GM19043 (cell line): ENCODE measurements around the gene GPR26.

ENCODE experiments used
- ATAC-seq: cut with Tn5 transposase; IDR thresholded peaks from one replicate; pipeline ENCODE4 v1.9.1; 2021; ENCODE audit warnings: low read depth; ENCODE audit not compliant: unreplicated experiment

GPR26 gene

GRCh38 chr10:123645016-123645415 lies 21.1 kb upstream of the GPR26 start:
- ATAC-seq: no peak

GRCh38 chr10:123645615-123646014 lies 20.5 kb upstream of the GPR26 start:
- no peak for ATAC-seq

- no peak for ATAC-seq
These were observed 17.6 kb upstream of the GPR26 start for GRCh38 chr10:123648595-123648994.

GRCh38 chr10:123649676-123650075 lies 16.5 kb upstream of the GPR26 start:
- no peak for ATAC-seq

GRCh38 chr10:123651421-123652047 lies 14.6 kb upstream of the GPR26 start:
- ATAC-seq: no peak

GRCh38 chr10:123655751-123656150 lies 10.4 kb upstream of the GPR26 start:
- no peak for ATAC-seq

GRCh38 chr10:123663522-123663921 lies 2.6 kb upstream of the GPR26 start:
- no peak for ATAC-seq

- ATAC-seq: no peak
These were observed 466 bp upstream of the GPR26 start for GRCh38 chr10:123665491-123666286.

- ATAC-seq: no peak
These were observed 3.7 kb downstream of the GPR26 start for GRCh38 chr10:123669886-123670285.

- no peak for ATAC-seq
These were observed 7.0 kb downstream of the GPR26 start for GRCh38 chr10:123673198-123673597.

- ATAC-seq: no peak
These were observed 8.6 kb downstream of the GPR26 start for GRCh38 chr10:123674741-123675140.

GRCh38 chr10:123675811-123676210 lies 9.7 kb downstream of the GPR26 start:
- no peak for ATAC-seq

GRCh38 chr10:123677556-123677955 lies 11.4 kb downstream of the GPR26 start:
- ATAC-seq: no peak

GRCh38 chr10:123678376-123678775 lies 12.2 kb downstream of the GPR26 start:
- ATAC-seq: no peak

GRCh38 chr10:123681285-123681684 lies 15.1 kb downstream of the GPR26 start:
- ATAC-seq: no peak

- no peak for ATAC-seq
These were observed 16.3 kb downstream of the GPR26 start for GRCh38 chr10:123682477-123682876.

- no peak for ATAC-seq
These were observed 17.3 kb downstream of the GPR26 start for GRCh38 chr10:123683459-123683858.

- no peak for ATAC-seq
These were observed 17.7 kb downstream of the GPR26 start for GRCh38 chr10:123683865-123684264.

- ATAC-seq: no peak
These were observed 19.1 kb downstream of the GPR26 start for GRCh38 chr10:123685260-123685659.

- no peak for ATAC-seq
These were observed 21.6 kb downstream of the GPR26 start for GRCh38 chr10:123687758-123688157.

GRCh38 chr10:123689880-123690279 lies 23.7 kb downstream of the GPR26 start:
- no peak for ATAC-seq

GRCh38 chr10:123703195-123703790 lies 37.1 kb downstream of the GPR26 start:
- ATAC-seq: no peak
